GM19467 (cell line): ENCODE measurements around the gene CCDC57.
A peak's percentile ranks its signal among the peaks of the same experiment; 100 is the strongest.

ENCODE experiments used
- ATAC-seq: cut with Tn5 transposase; IDR thresholded peaks from one replicate; pipeline ENCODE4 v1.9.1; 2021; ENCODE audit warnings: mild to moderate bottlenecking, moderate library complexity; ENCODE audit not compliant: unreplicated experiment

CCDC57 gene

GRCh38 chr17:82097919-82098168 lies 114.8 kb downstream of the CCDC57 start:
- ATAC-seq, result peak; percentile 6

GRCh38 chr17:82097184-82097918 lies 115.3 kb downstream of the CCDC57 start:
- ATAC-seq, result no peak

GRCh38 chr17:82096709-82097183 lies 115.9 kb downstream of the CCDC57 start:
- ATAC-seq, result no peak

- ATAC-seq, result no peak
Observed at GRCh38 chr17:82095777-82096708, 116.6 kb downstream of the CCDC57 start.

GRCh38 chr17:82094931-82095776 lies 117.5 kb downstream of the CCDC57 start:
- no peak for ATAC-seq

GRCh38 chr17:82092995-82093751 lies 119.5 kb downstream of the CCDC57 start:
- ATAC-seq, result no peak

GRCh38 chr17:82092628-82092994 lies 120.0 kb downstream of the CCDC57 start:
- no peak for ATAC-seq

GRCh38 chr17:82092094-82092586 lies 120.5 kb downstream of the CCDC57 start:
- no peak for ATAC-seq

- no peak for ATAC-seq
Observed at GRCh38 chr17:82091264-82092066, 121.2 kb downstream of the CCDC57 start.

GRCh38 chr17:82090549-82091263 lies 121.9 kb downstream of the CCDC57 start:
- ATAC-seq, result no peak

GRCh38 chr17:82089723-82090548 lies 122.7 kb downstream of the CCDC57 start:
- ATAC-seq, result no peak

- ATAC-seq, result no peak
Observed at GRCh38 chr17:82088838-82089722, 123.6 kb downstream of the CCDC57 start.

GRCh38 chr17:82087961-82088837 lies 124.4 kb downstream of the CCDC57 start:
- ATAC-seq, result no peak

- no peak for ATAC-seq
Observed at GRCh38 chr17:82086941-82087906, 125.4 kb downstream of the CCDC57 start.
